NT2/D1 (cell line): Measurements from ENCODE around the gene BARX2.

Experiments used
- YY1 ChIP-seq: IDR thresholded peaks from 2 replicates; pipeline ENCODE4 v1.6.1; 2011; ENCODE audit not compliant: insufficient read length, insufficient read depth
- ZNF274 ChIP-seq: IDR thresholded peaks from 2 replicates; pipeline ENCODE4 v1.6.1; 2011; ENCODE audit warnings: mild to moderate bottlenecking, low read depth, low read length

DNA sequence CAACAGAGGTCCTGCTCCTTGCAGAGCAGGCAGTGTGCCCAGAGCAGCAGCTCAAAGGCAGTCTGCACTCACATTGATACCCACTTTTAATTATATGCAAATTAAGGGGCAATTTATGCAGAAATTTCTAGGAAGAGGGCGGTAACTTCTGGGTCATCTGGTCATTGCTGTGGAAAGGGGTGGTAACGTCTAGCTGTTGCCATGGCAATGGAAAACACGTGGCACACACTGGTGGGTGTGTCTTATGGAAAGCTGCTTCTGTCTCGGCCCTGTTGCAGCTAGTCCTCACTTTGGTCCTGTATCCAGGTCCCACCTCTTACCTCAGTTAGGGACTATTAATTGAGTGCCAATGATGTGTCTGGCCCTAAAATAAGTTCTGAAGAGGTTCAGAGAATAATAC lies 36.8 kb downstream of the BARX2 start:
- no peak for TF ChIP-seq ZNF274
- no peak for TF ChIP-seq YY1
